ENCODE measurements around the gene DENND10. TPM values are rescaled to one million over a fixed set of nuclear protein-coding genes. Genes with fewer than 3 reads are reported as not detected.
"Not testable (repeated sequence)": the region's sequence is repeated elsewhere in the genome, so short reads cannot be mapped to it uniquely, and the experiment has no call there.

The DENND10 gene
- total and polyA plus RNA-seq, 2 donors (not counting 1 experiment from before 2014, with no cell fraction given) = 116 to 125 TPM

GRCh38 chr10:119177708-119178371 lies 73.9 kb downstream of the DENND10 start:
- Histone ChIP-seq H3K4me2 (ENCODE audit: extremely low read depth, insufficient read depth, low read length) (peak overlapping the region; percentile 98), H3K27me3 (ENCODE audit: control insufficient read depth, insufficient read depth, low read length) (no peaks in the 10 kb centered on the region), H4K20me1 (ENCODE audit: control insufficient read depth, extremely low read depth, insufficient read depth, low read length) (no peaks in the 10 kb centered on the region), H3K4me3 (replicated peaks in 1 of 4; ENCODE audit: control extremely low read depth in 1 of 4, insufficient read depth in 1 of 4, low read depth in 3 of 4, low read length in 4 of 4) (peak overlapping the region; percentile 70 to 99 (median 76)), H3K79me2 (ENCODE audit: control insufficient read depth, insufficient read depth, low read length) (peaks cover 38% of the 10 kb centered on the region), H3K9me3 (ENCODE audit: control insufficient read depth, insufficient read depth, low read depth, low read length) (no peaks in the 10 kb centered on the region), H2AFZ (ENCODE audit: low read length) (peak overlapping the region; percentile 98), H3K36me3 (ENCODE audit: control insufficient read depth, insufficient read depth, low read length) (peaks cover 4% of the 10 kb centered on the region), H3K9ac (ENCODE audit: insufficient read depth, low read length) (peak overlapping the region; percentile 96), H3K4me1 (ENCODE audit: control insufficient read depth, extremely low read depth, insufficient read depth, low read length) (peaks cover 3% of the 10 kb centered on the region), H3K27ac (ENCODE audit: insufficient read depth, low read length) (peak overlapping the region; percentile 93)
- no peak for TF ChIP-seq CTCF (conservative IDR thresholded peaks at IDR 0.05 in 1 of 2, IDR thresholded peaks at IDR 0.05 in 1 of 2; ENCODE audit: low read depth in 1 of 2, low read length in 2 of 2)
- TF ChIP-seq EZH2 (IDR thresholded peaks at IDR 0.05; ENCODE audit: low read length, missing control alignments) = no peak
- no peak for DNase-seq (ENCODE audit: low read depth in 2 of 2)

GRCh38 chr10:119178372-119179119 lies 74.6 kb downstream of the DENND10 start, which contains the start of gene PRDX3:
PRDX3 (minus strand) TSS chr10:119178812; CDS start chr10:119178790, 22 bp downstream.
- Histone ChIP-seq H3K4me1 (ENCODE audit: control insufficient read depth, extremely low read depth, insufficient read depth, low read length) (peaks cover 3% of the 10 kb centered on the region), H3K9ac (ENCODE audit: insufficient read depth, low read length) (peak within 1 kb of the TSS; percentile 96), H3K27ac (ENCODE audit: insufficient read depth, low read length) (peak within 1 kb of the TSS; percentile 93), H3K4me2 (ENCODE audit: extremely low read depth, insufficient read depth, low read length) (peak within 1 kb of the TSS; percentile 98), H4K20me1 (ENCODE audit: control insufficient read depth, extremely low read depth, insufficient read depth, low read length) (no peaks in the 10 kb centered on the region), H3K79me2 (ENCODE audit: control insufficient read depth, insufficient read depth, low read length) (peaks cover 38% of the 10 kb centered on the region), H2AFZ (ENCODE audit: low read length) (peak within 1 kb of the TSS; percentile 98), H3K27me3 (ENCODE audit: control insufficient read depth, insufficient read depth, low read length) (no peaks in the 10 kb centered on the region), H3K9me3 (ENCODE audit: control insufficient read depth, insufficient read depth, low read depth, low read length) (no peaks in the 10 kb centered on the region), H3K36me3 (ENCODE audit: control insufficient read depth, insufficient read depth, low read length) (peaks cover 4% of the 10 kb centered on the region), H3K4me3 (replicated peaks in 1 of 4; ENCODE audit: control extremely low read depth in 1 of 4, insufficient read depth in 1 of 4, low read depth in 3 of 4, low read length in 4 of 4) (peak within 1 kb of the TSS; percentile 70 to 99 (median 76))
- TF ChIP-seq EZH2 (IDR thresholded peaks at IDR 0.05; ENCODE audit: low read length, missing control alignments) (no peak), CTCF (conservative IDR thresholded peaks at IDR 0.05 in 1 of 2, IDR thresholded peaks at IDR 0.05 in 1 of 2; ENCODE audit: low read depth in 1 of 2, low read length in 2 of 2) (no peak)
- DNase-seq (ENCODE audit: low read depth in 2 of 2) = peak; percentile 87 to 88

GRCh38 chr10:119180850-119181400 lies 77.0 kb downstream of the DENND10 start:
- H3K36me3 ChIP-seq (ENCODE audit: control insufficient read depth, insufficient read depth, low read length); DNase-seq (ENCODE audit: low read depth in 2 of 2); H3K27me3 ChIP-seq (ENCODE audit: control insufficient read depth, insufficient read depth, low read length): not testable (repeated sequence)

More at GRCh38 chr10:119180850-119181400, 77.0 kb downstream of the DENND10 start:
- peaks cover 25% of the 10 kb centered on the region for H3K79me2 ChIP-seq (ENCODE audit: control insufficient read depth, insufficient read depth, low read length)
- not testable (repeated sequence) for H3K4me3 ChIP-seq (replicated peaks in 1 of 4; ENCODE audit: control extremely low read depth in 1 of 4, insufficient read depth in 1 of 4, low read depth in 3 of 4, low read length in 4 of 4); H4K20me1 ChIP-seq (ENCODE audit: control insufficient read depth, extremely low read depth, insufficient read depth, low read length); H2AFZ ChIP-seq (ENCODE audit: low read length); H3K4me1 ChIP-seq (ENCODE audit: control insufficient read depth, extremely low read depth, insufficient read depth, low read length); H3K4me2 ChIP-seq (ENCODE audit: extremely low read depth, insufficient read depth, low read length); H3K9ac ChIP-seq (ENCODE audit: insufficient read depth, low read length); H3K9me3 ChIP-seq (ENCODE audit: control insufficient read depth, insufficient read depth, low read depth, low read length); H3K27ac ChIP-seq (ENCODE audit: insufficient read depth, low read length)

Measured in fibroblast of lung (primary cell).